Panc1 (cell line): ENCODE measurements around the gene CETN1.

Source experiments
- CTCF ChIP-seq: fragments of 450-650 bp; IDR thresholded peaks from 2 replicates; pipeline ENCODE4 v1.5.1; 2017; ENCODE audit warnings: mild to moderate bottlenecking
- POLR2AphosphoS5 ChIP-seq: IDR thresholded peaks from 2 replicates; pipeline ENCODE4 v1.6.1; 2012; ENCODE audit warnings: mild to moderate bottlenecking, low read depth, low read length, moderate library complexity
- REST ChIP-seq, 2 experiments: IDR thresholded peaks; 2 replicates each; pipeline ENCODE4 v1.6.1; 2011 to 2012; ENCODE audit warnings: low read depth in 2 of 2, control low read depth in 1 of 2, low read length in 1 of 2, mild to moderate bottlenecking in 1 of 2, moderate library complexity in 1 of 2; ENCODE audit not compliant: insufficient read depth in 1 of 2
- SIN3A ChIP-seq: IDR thresholded peaks from 2 replicates; pipeline ENCODE4 v1.6.1; 2012; ENCODE audit warnings: low read depth, mild to moderate bottlenecking, low read length, moderate library complexity, borderline replicate concordance; ENCODE audit not compliant: insufficient read depth
- TCF7L2 ChIP-seq: IDR thresholded peaks from 2 replicates; pipeline ENCODE4 v1.6.1; 2011; ENCODE audit warnings: mild to moderate bottlenecking, low read depth, low read length, inconsistent platforms

GRCh38 chr18:551404-552061 lies 28.6 kb upstream of the CETN1 start:
- no peak for TF ChIP-seq CTCF
- no peak for TF ChIP-seq REST (IDR thresholded peaks at IDR 0.05; ENCODE audit: insufficient read depth in 1 of 2, low read depth in 2 of 2, low read length in 1 of 2)
- no peak for TF ChIP-seq SIN3A
- no peak for TF ChIP-seq POLR2AphosphoS5
- TF ChIP-seq TCF7L2, result no peak
